SK-N-SH (cell line): ENCODE measurements around the gene ZNF775. TPM values are rescaled to one million over a fixed set of nuclear protein-coding genes. Genes with fewer than 3 reads are reported as not detected.

Source experiments
- CTCF ChIA-PET: fragments of 300-600, 350-600 bp; formaldehyde crosslinking; extraction: SDS; loops from one replicate; lab custom pipeline; 2021; lab: Yijun Ruan, JAX
- POLR2A ChIA-PET: fragments of 350-600 bp; sonication (Branson Sonifier 250); formaldehyde crosslinking; extraction: SDS; loops from one replicate; lab custom pipeline; 2020; ENCODE audit warnings: antibody characterized with exemption, inconsistent platforms; lab: Yijun Ruan, JAX
- DNase-seq: peaks from one replicate; pipeline ENCODE4 v3.0.0; 2012
- H2AFZ ChIP-seq: fragments of 200-600 bp; sonication (generic); 2 replicates; pipeline ENCODE4 v1.8.1; 2016; ENCODE audit warnings: antibody characterized with exemption, mild to moderate bottlenecking, low read depth
- H3F3A ChIP-seq: fragments of 200-600 bp; sonication (generic); replicated peaks from 2 replicates; pipeline ENCODE3; 2016; ENCODE audit warnings: antibody characterized with exemption, mild to moderate bottlenecking; ENCODE audit not compliant: insufficient read depth
- H3K27ac ChIP-seq, 2 experiments: fragments of 200-500 bp in 1 of 2; fragments of 200-600 bp in 1 of 2; sonication (Bioruptor generic) in 1 of 2; sonication (generic), shearing (Covaris generic) in 1 of 2; 2 replicates each; pipeline versions ENCODE4 v1.5.1 to v1.6.1; 2014 to 2016; ENCODE audit warnings: low read depth in 2 of 2, inconsistent platforms in 1 of 2, low read length in 1 of 2, mild to moderate bottlenecking in 1 of 2, mixed read lengths in 1 of 2
- H3K27me3 ChIP-seq: fragments of 200-600 bp; sonication (generic), shearing (Covaris generic); 2 replicates; pipeline ENCODE4 v1.6.1; 2016; ENCODE audit warnings: mixed run types; ENCODE audit not compliant: insufficient read depth
- H3K36me3 ChIP-seq, 2 experiments: fragments of 200-500 bp in 1 of 2; fragments of 200-600 bp in 1 of 2; sonication (Bioruptor generic) in 1 of 2; sonication (generic) in 1 of 2; replicated peaks in 1 of 2; 2 replicates each; pipeline versions ENCODE3 to v1.5.1; 2014 to 2016; ENCODE audit warnings: low read length in 1 of 2, mild to moderate bottlenecking in 1 of 2; ENCODE audit not compliant: insufficient read depth in 2 of 2, control insufficient read depth in 1 of 2
- H3K4me1 ChIP-seq, 2 experiments: fragments of 200-500 bp in 1 of 2; fragments of 200-600 bp in 1 of 2; sonication (Bioruptor generic) in 1 of 2; sonication (generic), shearing (Covaris generic) in 1 of 2; 2 replicates each; pipeline versions ENCODE4 v1.5.1 to v1.6.1; 2014 to 2016; ENCODE audit warnings: low read depth in 1 of 2, low read length in 1 of 2, mixed run types in 1 of 2; ENCODE audit not compliant: insufficient read depth in 2 of 2, control insufficient read depth in 1 of 2
- H3K4me2 ChIP-seq: fragments of 200-600 bp; sonication (generic), shearing (Covaris generic); 2 replicates; pipeline ENCODE4 v1.6.1; 2017; ENCODE audit warnings: mixed run types
- H3K4me3 ChIP-seq, 2 experiments: fragments of 200-500 bp in 1 of 2; fragments of 200-600 bp in 1 of 2; sonication (Bioruptor generic) in 1 of 2; sonication (generic), shearing (Covaris generic) in 1 of 2; 2 replicates each; pipeline versions ENCODE4 v1.5.1 to v1.8.1; 2014 to 2016; ENCODE audit warnings: low read depth in 2 of 2, inconsistent platforms in 1 of 2, low read length in 1 of 2, mild to moderate bottlenecking in 1 of 2, mixed read lengths in 1 of 2, moderate library complexity in 1 of 2
- H3K79me2 ChIP-seq: fragments of 200-600 bp; sonication (generic); 2 replicates; pipeline ENCODE4 v1.8.1; 2017; ENCODE audit warnings: mild to moderate bottlenecking; ENCODE audit not compliant: insufficient read depth
- H3K9ac ChIP-seq: fragments of 200-600 bp; sonication (generic); 2 replicates; pipeline ENCODE4 v1.6.1; 2017; ENCODE audit warnings: mixed run types
- H3K9me2 ChIP-seq: fragments of 200-600 bp; sonication (generic); 2 replicates; pipeline ENCODE4 v1.6.1; 2017; ENCODE audit warnings: mixed run types
- H3K9me3 ChIP-seq: fragments of 200-600 bp; sonication (generic); 2 replicates; pipeline ENCODE4 v1.6.1; 2017; ENCODE audit warnings: mixed run types, mild to moderate bottlenecking, moderate library complexity
- H4K20me1 ChIP-seq: fragments of 200-600 bp; sonication (generic); 2 replicates; pipeline ENCODE4 v1.6.1; 2017; ENCODE audit warnings: mild to moderate bottlenecking, mixed run types; ENCODE audit not compliant: insufficient read depth
- EP300 ChIP-seq, 2 experiments: IDR thresholded peaks; 2 replicates each; pipeline versions ENCODE4 v1.4.0 to v1.6.1; 2012; ENCODE audit warnings: borderline replicate concordance in 1 of 2, low read depth in 1 of 2, low read length in 1 of 2
- FOSL2 ChIP-seq: IDR thresholded peaks from 2 replicates; pipeline ENCODE4 v1.4.0; 2012; ENCODE audit warnings: low read depth, mild to moderate bottlenecking, moderate library complexity, borderline replicate concordance
- FOXJ3 ChIP-seq: sonication (generic); formaldehyde crosslinking; IDR thresholded peaks from 2 replicates; pipeline ENCODE4 v1.5.1; 2020; ENCODE audit warnings: mild to moderate bottlenecking, missing genetic modification reagents
- FOXM1 ChIP-seq: IDR thresholded peaks from 2 replicates; pipeline ENCODE4 v1.4.0; 2012; ENCODE audit warnings: low read depth, mild to moderate bottlenecking
- JUND ChIP-seq: IDR thresholded peaks from 2 replicates; pipeline ENCODE4 v1.4.0; 2012
- MEF2A ChIP-seq: IDR thresholded peaks from 2 replicates; pipeline ENCODE4 v1.4.0; 2012; ENCODE audit warnings: low read depth, borderline replicate concordance
- PBX3 ChIP-seq: IDR thresholded peaks from 2 replicates; pipeline ENCODE4; 2012
- POLR2AphosphoS5 ChIP-seq: IDR thresholded peaks from 2 replicates; pipeline ENCODE4 v1.6.1; 2012; ENCODE audit warnings: low read depth, low read length
- RAD21 ChIP-seq: IDR thresholded peaks from 2 replicates; pipeline ENCODE4 v1.6.1; 2012; ENCODE audit warnings: mild to moderate bottlenecking, low read length
- RCOR1 ChIP-seq: fragments of 150-350 bp; IDR thresholded peaks from 2 replicates; pipeline ENCODE4 v1.6.1; 2017; ENCODE audit warnings: antibody characterized with exemption, low read length
- RFX5 ChIP-seq: IDR thresholded peaks from 2 replicates; pipeline ENCODE4 v1.6.1; 2012; ENCODE audit warnings: mild to moderate bottlenecking, improper control_type of control experiment, low read length
- SMC3 ChIP-seq: IDR thresholded peaks from 2 replicates; pipeline ENCODE4 v1.6.1; 2012; ENCODE audit warnings: low read depth, low read length, improper control_type of control experiment
- YY1 ChIP-seq: IDR thresholded peaks from 2 replicates; pipeline ENCODE4 v1.4.0; 2012; ENCODE audit warnings: low read depth, mild to moderate bottlenecking
- WGBS: methylation state at CpG from one replicate; pipeline ENCODE4 v1.1.6; 2017; ENCODE audit warnings: low lambda C conversion rate; 5-methylcytosine and 5-hydroxymethylcytosine counted together
- polyA plus RNA-seq, 3 experiments: library from polyadenylated mRNA; depleted of rRNA; stranded (reverse); fragments of >200 nt; gene quantifications; 2 replicates each; pipeline ENCODE4 v1.2.3, GENCODE V29; 2012
- TF ChIP-seq, protein P1 (sequence below): IDR thresholded peaks from 2 replicates; pipeline ENCODE4 v1.4.0; 2012; ENCODE audit warnings: low read depth, borderline replicate concordance
- TF ChIP-seq, protein P2 (sequence below): fragments of 200-600 bp; sonication (generic); IDR thresholded peaks from 2 replicates; pipeline ENCODE4 v1.6.1; 2017; ENCODE audit warnings: antibody characterized with exemption, mild to moderate bottlenecking, moderate library complexity

Gene ZNF775
- polyA plus RNA-seq, 1 of the 3 experiments (the other 2 are of a cell fraction), result 5.0 TPM

DNA sequence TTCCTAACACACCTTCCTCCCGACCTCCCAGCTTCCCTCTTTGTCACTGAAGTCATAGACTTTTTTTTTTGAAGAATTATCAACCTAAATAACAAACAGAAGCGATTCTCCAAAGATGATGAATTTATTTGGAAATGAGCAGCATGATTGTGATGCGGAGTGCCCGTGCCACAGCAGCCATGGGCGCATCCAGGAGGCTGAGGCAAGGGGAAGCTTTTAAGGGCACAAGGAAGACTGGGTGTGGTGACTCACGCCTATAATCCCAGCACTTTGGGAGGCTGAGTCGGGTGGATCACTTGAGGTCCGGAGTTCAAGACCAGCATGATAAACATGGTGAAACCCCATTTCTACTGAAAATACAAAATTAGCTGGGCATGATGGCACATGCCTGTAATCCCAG, 55.1 kb downstream of the ZNF775 start:
- POLR2A ChIA-PET, result no interaction called here
- no peak for TF ChIP-seq FOXM1
- TF ChIP-seq, protein P1, sequence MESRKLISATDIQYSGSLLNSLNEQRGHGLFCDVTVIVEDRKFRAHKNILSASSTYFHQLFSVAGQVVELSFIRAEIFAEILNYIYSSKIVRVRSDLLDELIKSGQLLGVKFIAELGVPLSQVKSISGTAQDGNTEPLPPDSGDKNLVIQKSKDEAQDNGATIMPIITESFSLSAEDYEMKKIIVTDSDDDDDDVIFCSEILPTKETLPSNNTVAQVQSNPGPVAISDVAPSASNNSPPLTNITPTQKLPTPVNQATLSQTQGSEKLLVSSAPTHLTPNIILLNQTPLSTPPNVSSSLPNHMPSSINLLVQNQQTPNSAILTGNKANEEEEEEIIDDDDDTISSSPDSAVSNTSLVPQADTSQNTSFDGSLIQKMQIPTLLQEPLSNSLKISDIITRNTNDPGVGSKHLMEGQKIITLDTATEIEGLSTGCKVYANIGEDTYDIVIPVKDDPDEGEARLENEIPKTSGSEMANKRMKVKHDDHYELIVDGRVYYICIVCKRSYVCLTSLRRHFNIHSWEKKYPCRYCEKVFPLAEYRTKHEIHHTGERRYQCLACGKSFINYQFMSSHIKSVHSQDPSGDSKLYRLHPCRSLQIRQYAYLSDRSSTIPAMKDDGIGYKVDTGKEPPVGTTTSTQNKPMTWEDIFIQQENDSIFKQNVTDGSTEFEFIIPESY, result no peak
- no peak for TF ChIP-seq SMC3
- Histone ChIP-seq H3K4me3 (no peak overlapping the region), H3K27me3 (peaks cover 19% of the 10 kb centered on the region), H3F3A (no peaks in the 10 kb centered on the region), H3K9me3 (no peaks in the 10 kb centered on the region), H3K4me2 (no peak overlapping the region), H3K27ac (no peak overlapping the region), H3K9ac (no peak overlapping the region), H3K4me1 (peaks cover 0 to 2% of the 10 kb centered on the region in 2 experiments; a peak in 2 of 4 replicates), H4K20me1 (no peaks in the 10 kb centered on the region), H3K79me2 (no peaks in the 10 kb centered on the region), H3K9me2 (no peaks in the 10 kb centered on the region), H3K36me3 (no peaks in the 10 kb centered on the region), H2AFZ (no peak overlapping the region)
- 22% methylated on average over 8 of the region's 8 CpGs for WGBS
- CTCF ChIA-PET, result interaction anchor here (0.6 to 5.0 kb wide), 5 partner anchors 13 to 1274 kb away, joined by 3 to 20 read pairs (median 4); no protein-coding TSS in a partner anchor
- no peak for DNase-seq

DNA sequence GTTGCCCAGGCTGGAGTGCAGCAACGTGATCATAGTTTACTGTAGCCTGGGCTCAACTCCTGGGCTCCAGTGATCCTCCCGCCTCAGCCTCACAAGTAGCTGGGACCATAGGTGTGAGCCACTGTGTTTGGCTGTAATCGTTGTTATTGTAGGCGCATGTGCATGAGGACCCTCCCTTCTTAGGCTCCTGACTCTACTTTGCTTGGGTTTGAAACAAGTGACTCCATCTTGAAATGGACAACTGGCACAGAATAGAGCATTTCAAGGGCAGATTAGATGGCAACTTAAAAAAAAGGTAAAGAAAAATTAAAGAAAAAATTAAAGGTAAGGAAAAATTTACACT, 55.9 kb downstream of the ZNF775 start:
- Histone ChIP-seq H3K4me1 (no peaks in the 10 kb centered on the region; a peak in 1 of 4 replicates), H3K4me3 (no peak overlapping the region), H3K9ac (no peak overlapping the region), H4K20me1 (no peaks in the 10 kb centered on the region), H3K4me2 (no peak overlapping the region), H3K27ac (no peak overlapping the region), H3K9me2 (no peaks in the 10 kb centered on the region), H3K79me2 (no peaks in the 10 kb centered on the region), H3K9me3 (no peaks in the 10 kb centered on the region), H3K36me3 (no peaks in the 10 kb centered on the region), H3F3A (no peaks in the 10 kb centered on the region), H2AFZ (no peak overlapping the region), H3K27me3 (peaks cover 19% of the 10 kb centered on the region)
- ChIA-PET POLR2A (no interaction called here), CTCF (no interaction called here)
- 37% methylated on average over 4 of the region's 4 CpGs for WGBS
- TF ChIP-seq RFX5 (no peak), RAD21 (no peak), JUND (no peak), RCOR1 (no peak), FOXJ3 (no peak), YY1 (no peak), EP300 (IDR thresholded peaks at IDR 0.05; ENCODE audit: borderline replicate concordance in 1 of 2, low read depth in 1 of 2, low read length in 1 of 2) (no peak), PBX3 (no peak), FOXM1 (no peak), MEF2A (no peak), FOSL2 (no peak), POLR2AphosphoS5 (no peak)
- TF ChIP-seq, protein P2, sequence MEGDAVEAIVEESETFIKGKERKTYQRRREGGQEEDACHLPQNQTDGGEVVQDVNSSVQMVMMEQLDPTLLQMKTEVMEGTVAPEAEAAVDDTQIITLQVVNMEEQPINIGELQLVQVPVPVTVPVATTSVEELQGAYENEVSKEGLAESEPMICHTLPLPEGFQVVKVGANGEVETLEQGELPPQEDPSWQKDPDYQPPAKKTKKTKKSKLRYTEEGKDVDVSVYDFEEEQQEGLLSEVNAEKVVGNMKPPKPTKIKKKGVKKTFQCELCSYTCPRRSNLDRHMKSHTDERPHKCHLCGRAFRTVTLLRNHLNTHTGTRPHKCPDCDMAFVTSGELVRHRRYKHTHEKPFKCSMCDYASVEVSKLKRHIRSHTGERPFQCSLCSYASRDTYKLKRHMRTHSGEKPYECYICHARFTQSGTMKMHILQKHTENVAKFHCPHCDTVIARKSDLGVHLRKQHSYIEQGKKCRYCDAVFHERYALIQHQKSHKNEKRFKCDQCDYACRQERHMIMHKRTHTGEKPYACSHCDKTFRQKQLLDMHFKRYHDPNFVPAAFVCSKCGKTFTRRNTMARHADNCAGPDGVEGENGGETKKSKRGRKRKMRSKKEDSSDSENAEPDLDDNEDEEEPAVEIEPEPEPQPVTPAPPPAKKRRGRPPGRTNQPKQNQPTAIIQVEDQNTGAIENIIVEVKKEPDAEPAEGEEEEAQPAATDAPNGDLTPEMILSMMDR, result no peak
- DNase-seq, result no peak
